Measurements from ENCODE around the gene GPT2. TPM values are rescaled to one million over a fixed set of nuclear protein-coding genes. Genes with fewer than 3 reads are reported as not detected.
A peak's percentile ranks its signal among the peaks of the same experiment; 100 is the strongest.

GPT2 gene
- total RNA-seq, 1 donor from 2014 or later = 35.0 TPM

DNA sequence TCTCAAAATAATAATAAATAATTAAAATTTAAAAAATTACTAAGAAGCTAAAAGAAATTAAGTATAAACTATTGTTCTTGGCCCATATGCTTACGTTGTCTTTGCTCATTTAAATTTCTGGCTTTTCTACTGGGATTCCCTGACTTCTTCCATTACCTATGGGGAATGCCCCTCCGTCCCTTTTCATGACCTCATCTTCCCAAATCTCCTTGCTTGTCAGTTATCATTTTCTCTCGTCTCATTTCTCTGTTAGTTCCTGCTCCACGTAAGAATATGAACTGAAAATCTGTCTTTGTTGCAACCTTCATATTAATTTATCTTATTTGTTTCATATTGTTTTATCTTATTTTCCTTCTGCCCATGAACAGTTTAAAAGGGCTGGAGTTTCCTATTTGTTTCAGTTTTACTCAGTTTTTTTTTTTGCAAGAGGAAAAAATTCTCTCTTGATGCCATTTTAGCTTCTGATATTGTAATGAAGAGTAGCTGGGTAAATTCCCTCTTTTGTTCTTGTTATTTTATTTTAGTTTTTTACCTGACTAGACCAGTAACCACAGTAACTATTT lies 91.8 kb downstream of the GPT2 start:
- Mint-ChIP-seq H3K27me3 (ENCODE audit: unreplicated experiment) (no peaks in the 10 kb centered on the region), H3K4me1 (ENCODE audit: unreplicated experiment) (peaks cover 21% of the 10 kb centered on the region), H3K27ac (ENCODE audit: unreplicated experiment) (no peak overlapping the region), H3K36me3 (ENCODE audit: unreplicated experiment) (peaks cover 7% of the 10 kb centered on the region), H3K4me3 (ENCODE audit: unreplicated experiment) (no peak overlapping the region), H3K9me3 (ENCODE audit: unreplicated experiment) (no peaks in the 10 kb centered on the region)
- DNase-seq (ENCODE audit: extremely low spot score, unreplicated experiment) = no peak
- TF ChIP-seq, protein P1, sequence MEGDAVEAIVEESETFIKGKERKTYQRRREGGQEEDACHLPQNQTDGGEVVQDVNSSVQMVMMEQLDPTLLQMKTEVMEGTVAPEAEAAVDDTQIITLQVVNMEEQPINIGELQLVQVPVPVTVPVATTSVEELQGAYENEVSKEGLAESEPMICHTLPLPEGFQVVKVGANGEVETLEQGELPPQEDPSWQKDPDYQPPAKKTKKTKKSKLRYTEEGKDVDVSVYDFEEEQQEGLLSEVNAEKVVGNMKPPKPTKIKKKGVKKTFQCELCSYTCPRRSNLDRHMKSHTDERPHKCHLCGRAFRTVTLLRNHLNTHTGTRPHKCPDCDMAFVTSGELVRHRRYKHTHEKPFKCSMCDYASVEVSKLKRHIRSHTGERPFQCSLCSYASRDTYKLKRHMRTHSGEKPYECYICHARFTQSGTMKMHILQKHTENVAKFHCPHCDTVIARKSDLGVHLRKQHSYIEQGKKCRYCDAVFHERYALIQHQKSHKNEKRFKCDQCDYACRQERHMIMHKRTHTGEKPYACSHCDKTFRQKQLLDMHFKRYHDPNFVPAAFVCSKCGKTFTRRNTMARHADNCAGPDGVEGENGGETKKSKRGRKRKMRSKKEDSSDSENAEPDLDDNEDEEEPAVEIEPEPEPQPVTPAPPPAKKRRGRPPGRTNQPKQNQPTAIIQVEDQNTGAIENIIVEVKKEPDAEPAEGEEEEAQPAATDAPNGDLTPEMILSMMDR (IDR thresholded peaks at IDR 0.05) = no peak

- Mint-ChIP-seq H3K27me3 (ENCODE audit: unreplicated experiment) (no peaks in the 10 kb centered on the region), H3K4me3 (ENCODE audit: unreplicated experiment) (no peak overlapping the region), H3K4me1 (ENCODE audit: unreplicated experiment) (peaks cover 17% of the 10 kb centered on the region), H3K9me3 (ENCODE audit: unreplicated experiment) (no peaks in the 10 kb centered on the region), H3K27ac (ENCODE audit: unreplicated experiment) (no peak overlapping the region), H3K36me3 (ENCODE audit: unreplicated experiment) (peaks cover 2% of the 10 kb centered on the region)
- DNase-seq (ENCODE audit: extremely low spot score, unreplicated experiment) = peak; percentile 7
- TF ChIP-seq, protein P1 (IDR thresholded peaks at IDR 0.05) = no peak
Measured at GRCh38 chr16:46976550-46976949, 92.4 kb downstream of the GPT2 start.

Other genes starting within 250 kb of the GPT2 start
- gene VPS35, start 195.2 kb upstream of the GPT2 start, total RNA-seq = 103 and 109 TPM in 2 replicates
- gene ORC6, start 194.7 kb upstream of the GPT2 start, total RNA-seq = 8.5 and 8.8 TPM in 2 replicates
- 0.24 and 0.42 TPM in 2 replicates for gene MYLK3, start 136.0 kb upstream of the GPT2 start, total RNA-seq
- 14.0 and 14.5 TPM in 2 replicates for gene C16orf87, start 53.2 kb upstream of the GPT2 start, total RNA-seq
- gene DNAJA2, start 89.3 kb downstream of the GPT2 start, total RNA-seq = 60.2 and 63.5 TPM in 2 replicates

Measured in osteocyte (in vitro differentiated cells).